B cell (primary cell): ENCODE measurements around the gene TNFAIP2. TPM values are rescaled to one million over a fixed set of nuclear protein-coding genes. Genes with fewer than 3 reads are reported as not detected.

Experiments
- ATAC-seq: fragments of 200-7000 bp; cut with Tn5 transposase; one replicate; pipeline ENCODE4 v1.10.0; 2021; ENCODE audit warnings: low read depth, mild to moderate bottlenecking, moderate number of reproducible peaks, moderate library complexity
- CTCF ChIA-PET: fragments of 350-600 bp; sonication (Branson Sonifier 250); formaldehyde crosslinking; loops from one replicate; lab custom pipeline; 2021; ENCODE audit warnings: antibody characterized with exemption, inconsistent platforms; lab: Charles Lee
- POLR2A ChIA-PET: fragments of 350-600 bp; sonication (Branson Sonifier 250); formaldehyde crosslinking; loops from one replicate; lab custom pipeline; 2021; ENCODE audit warnings: antibody characterized with exemption; lab: Charles Lee
- DNase-seq: peaks from one replicate; pipeline ENCODE4 v3.0.0; 2013
- H2AFZ ChIP-seq: 2 replicates; pipeline ENCODE4 v1.6.1; 2012; ENCODE audit warnings: mild to moderate bottlenecking, low read depth, low read length; ENCODE audit not compliant: insufficient read depth, poor library complexity, severe bottlenecking
- H3K27ac ChIP-seq, 2 donors: 1 replicate in 1 of 2; 2 replicates in 1 of 2; pipeline ENCODE4 v1.5.1; 2012 to 2013; ENCODE audit warnings: low read length in 2 of 2, mild to moderate bottlenecking in 2 of 2, moderate library complexity in 1 of 2
- H3K27me3 ChIP-seq, 4 experiments: fragments of 200-600 bp in 1 of 4; sonication (generic) in 1 of 4; replicated peaks in 1 of 4; 1 replicate in 2 of 4; 2 replicates in 2 of 4; pipeline versions ENCODE4 v1.6.1 to v1.7.0; 2013 to 2016; ENCODE audit warnings: low read length in 3 of 4, mild to moderate bottlenecking in 2 of 4, mixed read lengths in 1 of 4, moderate library complexity in 1 of 4; ENCODE audit not compliant: insufficient read depth in 4 of 4, control insufficient read depth in 3 of 4; ENCODE audit errors: control extremely low read depth in 1 of 4
- H3K36me3 ChIP-seq, 2 experiments: replicated peaks in 1 of 2; 1 replicate in 1 of 2; 2 replicates in 1 of 2; pipeline versions ENCODE4 v1.6.1 to v1.7.1; 2013; ENCODE audit warnings: low read length in 1 of 2; ENCODE audit not compliant: insufficient read depth in 2 of 2, control insufficient read depth in 1 of 2; ENCODE audit errors: control extremely low read depth in 1 of 2, extremely low read depth in 1 of 2
- H3K4me1 ChIP-seq, 2 donors: fragments of 200-600 bp in 1 of 2; sonication (generic) in 1 of 2; 1 replicate in 1 of 2; 2 replicates in 1 of 2; pipeline versions ENCODE4 v1.5.1 to v1.6.1; 2013 to 2017; ENCODE audit warnings: low read length in 2 of 2; ENCODE audit not compliant: control insufficient read depth in 2 of 2, insufficient read depth in 2 of 2
- H3K4me2 ChIP-seq: replicated peaks from 2 replicates; pipeline ENCODE3; 2012; ENCODE audit warnings: mild to moderate bottlenecking, low read depth, low read length; ENCODE audit not compliant: poor library complexity, severe bottlenecking
- H3K4me3 ChIP-seq, 5 experiments: fragments of 200-600 bp in 1 of 5; sonication (generic) in 1 of 5; 1 replicate in 3 of 5; 2 replicates in 2 of 5; pipeline versions ENCODE4 v1.5.1 to v1.7.0; 2011 to 2016; ENCODE audit warnings: low read length in 4 of 5, mild to moderate bottlenecking in 4 of 5, low read depth in 2 of 5, control low read depth in 1 of 5, moderate library complexity in 1 of 5; ENCODE audit not compliant: insufficient read depth in 1 of 5; ENCODE audit errors: control extremely low read depth in 1 of 5, extremely low read depth in 1 of 5
- H3K79me2 ChIP-seq: fragments of 200-600 bp; sonication (generic); one replicate; pipeline ENCODE4 v1.6.0; 2016; ENCODE audit warnings: low read length; ENCODE audit not compliant: control insufficient read depth, insufficient read depth
- H3K9ac ChIP-seq: fragments of 200-600 bp; sonication (generic); 2 replicates; pipeline ENCODE4 v1.6.1; 2017; ENCODE audit warnings: mild to moderate bottlenecking, low read length, moderate library complexity
- H3K9me3 ChIP-seq, 3 donors: one replicate each; pipeline versions ENCODE4 v1.6.1 to v1.7.1; 2013; ENCODE audit warnings: low read length in 2 of 3; ENCODE audit not compliant: control insufficient read depth in 2 of 3, insufficient read depth in 1 of 3; ENCODE audit errors: control extremely low read depth in 1 of 3
- H4K20me1 ChIP-seq: 2 replicates; pipeline ENCODE4 v1.6.0; 2012; ENCODE audit warnings: mild to moderate bottlenecking, low read length; ENCODE audit not compliant: insufficient read depth, control insufficient read depth, poor library complexity, severe bottlenecking
- H3K27ac Mint-ChIP-seq: one replicate; pipeline ENCODE4 v1.8.0; 2021; ENCODE audit warnings: mixed read lengths
- H3K27me3 Mint-ChIP-seq: one replicate; pipeline ENCODE4 v1.8.0; 2021; ENCODE audit warnings: mixed read lengths
- H3K4me1 Mint-ChIP-seq: one replicate; pipeline ENCODE4 v1.8.0; 2021; ENCODE audit warnings: mixed read lengths
- H3K4me3 Mint-ChIP-seq: one replicate; pipeline ENCODE4 v1.8.0; 2021; ENCODE audit warnings: mixed read lengths
- H3K9me3 Mint-ChIP-seq: one replicate; pipeline ENCODE4 v1.8.0; 2022; ENCODE audit warnings: mixed read lengths; ENCODE audit not compliant: insufficient read depth
- CTCF ChIP-seq: fragments of 200-600 bp; IDR thresholded peaks from one replicate; pipeline ENCODE4 v1.8.0; 2022; ENCODE audit warnings: antibody characterized with exemption, mild to moderate bottlenecking
- EZH2 ChIP-seq: IDR thresholded peaks from 2 replicates; pipeline ENCODE4 v1.6.1; 2012; ENCODE audit warnings: borderline replicate concordance, low read depth, mild to moderate bottlenecking, moderate library complexity, low read length; ENCODE audit not compliant: insufficient read depth, poor library complexity, severe bottlenecking
- WGBS: methylation state at CpG from one replicate; pipeline ENCODE4 v1.1.5; 2013; ENCODE audit warnings: missing lambda C conversion rate; ENCODE audit not compliant: insufficient coverage; 5-methylcytosine and 5-hydroxymethylcytosine counted together
- intact Hi-C: fragments of 100-400 bp; cut with micrococcal nuclease; formaldehyde crosslinking; loops from one replicate; pipeline ENCODE4 v1.10.0; 2022
- polyA plus RNA-seq: library from polyadenylated mRNA; depleted of rRNA; stranded (reverse); fragments of >200 nt; gene quantifications from 2 replicates; pipeline ENCODE4 v1.2.3, GENCODE V29; 2012
- total RNA-seq, 2 donors: library from RNA; stranded (reverse); fragments of 120-200 nt in 1 of 2; gene quantifications; 1 replicate in 1 of 2; 2 replicates in 1 of 2; pipeline versions ENCODE4 v1.2.3 to v1.2.4, GENCODE V29; 2013 to 2022

Gene TNFAIP2
- total and polyA plus RNA-seq, 2 donors (not counting 1 experiment from before 2014, with no cell fraction given): 1.5 to 9.0 TPM

DNA sequence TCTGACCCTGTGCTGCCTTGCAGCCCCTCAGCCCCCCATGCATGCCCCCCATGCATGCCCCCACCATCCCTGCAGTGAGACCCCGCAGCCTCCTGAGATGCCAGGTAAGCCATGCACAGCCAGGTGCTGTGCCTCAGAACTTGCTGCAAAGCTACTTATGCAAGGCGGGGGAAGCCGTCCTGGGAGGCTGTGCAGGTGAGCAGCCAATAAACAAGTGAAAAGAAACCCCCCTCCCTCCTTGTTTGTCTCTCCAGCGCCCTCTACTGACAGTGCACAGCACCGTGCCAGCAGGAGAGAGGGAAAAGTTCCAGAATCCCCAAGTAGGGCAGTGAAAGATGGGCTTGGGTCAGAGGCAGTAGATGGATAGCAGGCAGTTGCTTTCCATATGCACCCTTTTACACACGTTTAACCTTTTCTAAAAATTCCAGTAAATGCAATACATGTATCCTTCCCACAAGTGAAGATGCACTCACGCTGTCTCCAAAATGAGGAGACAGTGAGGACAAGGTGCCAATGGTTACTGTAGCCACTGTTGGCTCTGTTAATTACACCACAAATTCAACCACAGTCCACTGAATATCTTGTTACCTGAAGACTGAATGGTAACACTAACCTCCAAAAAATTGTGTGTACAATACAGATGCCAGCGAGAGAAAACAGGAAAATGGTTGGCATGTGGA is 18.0 kb downstream of the TNFAIP2 start:
- Histone ChIP-seq H2AFZ (no peak overlapping the region), H3K27me3 (peaks cover 0 to 22% (median 5%) of the 10 kb centered on the region in 4 experiments), H3K9ac (no peak overlapping the region), H3K36me3 (no peaks in the 10 kb centered on the region), H3K9me3 (no peaks in the 10 kb centered on the region), H3K4me3 (no peak overlapping the region), H3K4me1 (peaks cover 0 to 11% of the 10 kb centered on the region in 2 donors), H3K79me2 (no peaks in the 10 kb centered on the region), H3K27ac (no peak overlapping the region), H3K4me2 (peak overlapping the region; percentile 33), H4K20me1 (no peaks in the 10 kb centered on the region)
- H3K4me1 Mint-ChIP-seq: peaks cover 17% of the 10 kb centered on the region
- peak; percentile 42 for DNase-seq
- intact Hi-C loops: loop anchor here (2.0 kb wide), 1 partner anchor 36 kb away; no protein-coding TSS in a partner anchor
- 23% methylated on average over 4 of the region's 8 CpGs for WGBS
- POLR2A ChIA-PET: no interaction called here
- peak overlapping the region; percentile 59 for H3K4me3 Mint-ChIP-seq
- TF ChIP-seq EZH2 (no peak), CTCF (peak; percentile 32)
- H3K27me3 Mint-ChIP-seq: peaks cover 39% of the 10 kb centered on the region
- H3K27ac Mint-ChIP-seq: peak overlapping the region; percentile 74
- CTCF ChIA-PET: interaction anchor here (3.2 kb wide), 1 partner anchor 36 kb away, joined by 24 read pairs; no protein-coding TSS in a partner anchor
- ATAC-seq: no peak
- no peaks in the 10 kb centered on the region for H3K9me3 Mint-ChIP-seq

GRCh38 chr14:103142026-103142425 is 18.8 kb downstream of the TNFAIP2 start:
- H3K4me1 ChIP-seq: peaks cover 0 to 11% of the 10 kb centered on the region in 2 donors
- DNase-seq (no peak), ATAC-seq (no peak)
- no peak overlapping the region for H3K4me2 ChIP-seq
- Mint-ChIP-seq H3K27ac (no peak overlapping the region), H3K27me3 (peaks cover 45% of the 10 kb centered on the region), H3K4me3 (no peak overlapping the region), H3K4me1 (peaks cover 17% of the 10 kb centered on the region), H3K9me3 (no peaks in the 10 kb centered on the region)
- no peak overlapping the region for H3K9ac ChIP-seq
- TF ChIP-seq CTCF: no peak
- no peak for TF ChIP-seq EZH2
- WGBS: 100% methylated on average over 3 of the region's 4 CpGs
- H3K27me3 ChIP-seq: peaks cover 0 to 22% (median 5%) of the 10 kb centered on the region in 4 experiments
- H3K36me3 ChIP-seq: no peaks in the 10 kb centered on the region
- no peak overlapping the region for H3K27ac ChIP-seq
- no peaks in the 10 kb centered on the region for H3K79me2 ChIP-seq
- intact Hi-C loops: no loop called here
- H3K9me3 ChIP-seq: no peaks in the 10 kb centered on the region
- no peak overlapping the region for H2AFZ ChIP-seq
- H4K20me1 ChIP-seq: no peaks in the 10 kb centered on the region
- ChIA-PET POLR2A (no interaction called here), CTCF (interaction anchor here (3.2 kb wide), 1 partner anchor 37 kb away, joined by 24 read pairs; no protein-coding TSS in a partner anchor)
- H3K4me3 ChIP-seq: no peak overlapping the region
